HL-60/S4 treated with retinoic acid at 250 ng/mL for 4 days and 3 days (cell line): ENCODE measurements around the gene CRY1.
"Not testable (repeated sequence)": the region's sequence is repeated elsewhere in the genome, so short reads cannot be mapped to it uniquely, and the experiment has no call there.

ENCODE experiments used
- in situ Hi-C: fragments of 300-500 bp; cut with MboI; formaldehyde crosslinking; loops from 2 replicates; pipeline ENCODE4 v1.7.0; 2022; ENCODE audit warnings: low sequenced_read_pairs

Gene CRY1

GRCh38 chr12:107109726-107110719, 16.7 kb upstream of the CRY1 start:
- in situ Hi-C loops, result no loop called here

GRCh38 chr12:107108995-107109508, 15.7 kb upstream of the CRY1 start:
- in situ Hi-C loops, result no loop called here

GRCh38 chr12:107108366-107108765, 15.0 kb upstream of the CRY1 start:
- in situ Hi-C loops, result not testable (repeated sequence)

GRCh38 chr12:107107381-107107780, 14.0 kb upstream of the CRY1 start:
- in situ Hi-C loops, result no loop called here

- in situ Hi-C loops, result no loop called here
Measured at GRCh38 chr12:107106241-107107025, 13.1 kb upstream of the CRY1 start.

- in situ Hi-C loops, result no loop called here
Measured at GRCh38 chr12:107105410-107105703, 12.0 kb upstream of the CRY1 start.

- in situ Hi-C loops, result no loop called here
Measured at GRCh38 chr12:107103516-107103915, 10.2 kb upstream of the CRY1 start.

- in situ Hi-C loops, result no loop called here
Measured at GRCh38 chr12:107103097-107103496, 9.7 kb upstream of the CRY1 start.

- in situ Hi-C loops, result no loop called here
Measured at GRCh38 chr12:107102294-107102693, 8.9 kb upstream of the CRY1 start.

- in situ Hi-C loops, result no loop called here
Measured at GRCh38 chr12:107101651-107102050, 8.3 kb upstream of the CRY1 start.

GRCh38 chr12:107099917-107100316, 6.6 kb upstream of the CRY1 start:
- in situ Hi-C loops, result no loop called here

GRCh38 chr12:107096571-107096970, 3.2 kb upstream of the CRY1 start:
- in situ Hi-C loops, result no loop called here

- in situ Hi-C loops, result no loop called here
Measured at GRCh38 chr12:107094183-107094448, 767 bp upstream of the CRY1 start.

- in situ Hi-C loops, result no loop called here
Measured at GRCh38 chr12:107092669-107093416, 506 bp downstream of the CRY1 start.

- in situ Hi-C loops, result no loop called here
Measured at GRCh38 chr12:107091989-107092641, 1.2 kb downstream of the CRY1 start.

- in situ Hi-C loops, result no loop called here
Measured at GRCh38 chr12:107091381-107091780, 2.0 kb downstream of the CRY1 start.

GRCh38 chr12:107090711-107091110, 2.6 kb downstream of the CRY1 start:
- in situ Hi-C loops, result no loop called here

- in situ Hi-C loops, result no loop called here
Measured at GRCh38 chr12:107088912-107089311, 4.4 kb downstream of the CRY1 start.

GRCh38 chr12:107086314-107086713, 7.0 kb downstream of the CRY1 start:
- in situ Hi-C loops, result no loop called here

GRCh38 chr12:107081778-107082177, 11.6 kb downstream of the CRY1 start:
- in situ Hi-C loops, result no loop called here

GRCh38 chr12:107080299-107080698, 13.1 kb downstream of the CRY1 start:
- in situ Hi-C loops, result no loop called here
